ENCODE measurements around the gene CA5A.

- TF ChIP-seq CTCF (IDR thresholded peaks at IDR 0.05 in 4 of 5, conservative IDR thresholded peaks at IDR 0.05 in 1 of 5) (no peak), POLR2A (IDR thresholded peaks at IDR 0.05) (no peak)
These were observed 2.2 kb upstream of the CA5A start for GRCh38 chr16:87938412-87938949.

Measured in gastrocnemius medialis (tissue), 4 donors.